GM10266 (cell line): Measurements from ENCODE around the gene SOD1.

Experiments used
- DNase-seq: peaks from one replicate; pipeline ENCODE4 v3.0.0; 2012; ENCODE audit errors: extremely low spot score
- TF ChIP-seq, protein P1 (sequence below): IDR thresholded peaks from 2 replicates; pipeline ENCODE4 v1.5.1; 2012; ENCODE audit warnings: mild to moderate bottlenecking, low read depth; ENCODE audit not compliant: control insufficient read depth, insufficient read depth; ENCODE audit errors: missing control alignments

Gene SOD1

DNA sequence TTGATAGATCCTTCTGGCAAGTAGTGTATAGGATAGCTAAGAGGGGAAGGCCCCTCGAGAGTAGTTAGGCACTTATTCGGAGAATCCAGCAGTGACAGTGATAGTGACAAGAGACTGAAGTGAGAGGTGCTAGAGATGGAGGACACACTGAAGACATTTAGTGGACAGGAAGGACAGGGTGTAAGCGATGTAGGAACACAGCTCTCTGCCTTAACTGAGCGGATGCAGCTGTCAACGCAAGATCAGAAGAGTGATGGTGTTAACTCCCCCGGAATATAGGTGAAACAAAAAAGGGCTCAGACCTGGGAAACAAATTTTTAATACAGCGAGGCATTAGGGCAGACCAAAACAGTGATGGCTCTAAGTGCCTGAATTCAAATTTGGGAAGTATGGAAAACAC, 15.8 kb downstream of the SOD1 start:
- DNase-seq = no peak
- TF ChIP-seq, protein P1, sequence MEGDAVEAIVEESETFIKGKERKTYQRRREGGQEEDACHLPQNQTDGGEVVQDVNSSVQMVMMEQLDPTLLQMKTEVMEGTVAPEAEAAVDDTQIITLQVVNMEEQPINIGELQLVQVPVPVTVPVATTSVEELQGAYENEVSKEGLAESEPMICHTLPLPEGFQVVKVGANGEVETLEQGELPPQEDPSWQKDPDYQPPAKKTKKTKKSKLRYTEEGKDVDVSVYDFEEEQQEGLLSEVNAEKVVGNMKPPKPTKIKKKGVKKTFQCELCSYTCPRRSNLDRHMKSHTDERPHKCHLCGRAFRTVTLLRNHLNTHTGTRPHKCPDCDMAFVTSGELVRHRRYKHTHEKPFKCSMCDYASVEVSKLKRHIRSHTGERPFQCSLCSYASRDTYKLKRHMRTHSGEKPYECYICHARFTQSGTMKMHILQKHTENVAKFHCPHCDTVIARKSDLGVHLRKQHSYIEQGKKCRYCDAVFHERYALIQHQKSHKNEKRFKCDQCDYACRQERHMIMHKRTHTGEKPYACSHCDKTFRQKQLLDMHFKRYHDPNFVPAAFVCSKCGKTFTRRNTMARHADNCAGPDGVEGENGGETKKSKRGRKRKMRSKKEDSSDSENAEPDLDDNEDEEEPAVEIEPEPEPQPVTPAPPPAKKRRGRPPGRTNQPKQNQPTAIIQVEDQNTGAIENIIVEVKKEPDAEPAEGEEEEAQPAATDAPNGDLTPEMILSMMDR = no peak

DNA sequence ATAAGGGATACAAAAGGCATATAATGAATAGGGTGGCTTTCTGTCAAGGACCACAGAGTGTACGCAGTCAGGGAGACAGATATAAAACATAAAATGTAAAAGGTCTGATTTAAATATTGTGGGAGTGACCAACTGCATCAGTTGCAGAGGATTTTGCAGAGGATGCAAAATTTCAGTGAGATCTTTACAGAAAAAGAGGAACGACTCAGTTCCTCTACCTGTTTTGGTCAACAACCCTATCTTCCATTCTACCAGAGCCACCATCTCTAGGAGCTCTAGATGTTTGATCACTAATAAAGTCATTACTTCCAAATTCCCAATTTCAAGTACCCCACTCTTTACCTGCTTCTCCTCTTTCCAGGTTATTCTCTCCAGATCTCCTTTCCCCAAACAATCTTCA, 16.5 kb downstream of the SOD1 start:
- no peak for DNase-seq
- TF ChIP-seq, protein P1 = no peak

- TF ChIP-seq, protein P1 = no peak
- DNase-seq = no peak
Observed at GRCh38 chr21:31677047-31677446, 17.6 kb downstream of the SOD1 start.

GRCh38 chr21:31678478-31678877, 19.0 kb downstream of the SOD1 start:
- DNase-seq = no peak
- TF ChIP-seq, protein P1 = no peak

DNA sequence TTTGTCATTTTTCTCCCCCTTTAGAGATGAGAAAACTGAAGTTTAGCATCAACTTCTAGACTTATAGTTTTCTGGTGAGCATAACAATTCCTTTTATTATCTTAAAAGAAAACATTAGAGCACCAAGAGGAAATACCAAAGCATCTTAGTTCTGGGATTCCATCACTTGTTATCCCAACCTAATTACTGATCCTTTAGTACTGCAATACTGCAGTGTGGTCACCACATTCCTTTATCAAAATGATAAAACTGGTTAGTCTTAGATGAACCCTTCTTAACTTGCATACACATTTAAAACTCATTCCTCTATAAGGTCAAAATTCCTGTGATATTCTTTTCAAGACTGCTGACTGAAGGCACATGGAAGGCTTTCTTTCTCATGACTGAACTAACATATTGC, 23.1 kb downstream of the SOD1 start:
- DNase-seq = no peak
- TF ChIP-seq, protein P1 = no peak

GRCh38 chr21:31683029-31683428, 23.5 kb downstream of the SOD1 start:
- TF ChIP-seq, protein P1 = no peak
- DNase-seq = no peak

GRCh38 chr21:31684918-31685317, 25.4 kb downstream of the SOD1 start:
- TF ChIP-seq, protein P1 = no peak
- no peak for DNase-seq
